Amniotic stem cell (primary cell): ENCODE results near the gene MPDU1.

Experiments used
- DNase-seq: peaks from one replicate; lab custom pipeline; 2025; lab: John Stamatoyannopoulos, UW

The MPDU1 gene

GRCh38 chr17:7560172-7561027 lies 23.3 kb upstream of the MPDU1 start:
- no peak for DNase-seq

GRCh38 chr17:7561028-7561575 lies 22.6 kb upstream of the MPDU1 start:
- DNase-seq: peak; percentile 89

GRCh38 chr17:7561589-7562207 lies 22.0 kb upstream of the MPDU1 start, which contains the start of gene SENP3:
SENP3 (plus strand) TSS chr17:7561919; CDS start chr17:7563077, 1,158 bp downstream.
- DNase-seq: peak; percentile 79

- no peak for DNase-seq
Observed at GRCh38 chr17:7562208-7562605, 21.4 kb upstream of the MPDU1 start.

GRCh38 chr17:7563115-7563869 lies 20.4 kb upstream of the MPDU1 start:
- DNase-seq: no peak

GRCh38 chr17:7569571-7569970 lies 14.1 kb upstream of the MPDU1 start:
- DNase-seq: no peak

- no peak for DNase-seq
Observed at GRCh38 chr17:7570351-7570750, 13.3 kb upstream of the MPDU1 start.

- no peak for DNase-seq
Observed at GRCh38 chr17:7572338-7572587, 11.4 kb upstream of the MPDU1 start.

GRCh38 chr17:7572588-7573323 lies 10.9 kb upstream of the MPDU1 start:
- DNase-seq: peak; percentile 99

GRCh38 chr17:7573324-7574080 lies 10.2 kb upstream of the MPDU1 start:
- no peak for DNase-seq

- DNase-seq: no peak
Observed at GRCh38 chr17:7574176-7574953, 9.3 kb upstream of the MPDU1 start.

- DNase-seq: no peak
Observed at GRCh38 chr17:7575481-7575883, 8.2 kb upstream of the MPDU1 start.

- no peak for DNase-seq
Observed at GRCh38 chr17:7575959-7576358, 7.7 kb upstream of the MPDU1 start.

GRCh38 chr17:7576432-7576937 lies 7.2 kb upstream of the MPDU1 start:
- no peak for DNase-seq

GRCh38 chr17:7577327-7578199 lies 6.1 kb upstream of the MPDU1 start:
- DNase-seq: no peak

- DNase-seq: peak; percentile 80
Observed at GRCh38 chr17:7579001-7579833, 4.4 kb upstream of the MPDU1 start, which contains the start of gene CD68. CD68 (plus strand) TSS chr17:7579638; CDS start chr17:7579678, 40 bp downstream.

GRCh38 chr17:7579834-7580603 lies 3.6 kb upstream of the MPDU1 start:
- DNase-seq: no peak
